H9 (cell line): ENCODE measurements around the gene ATP8B4. TPM values are rescaled to one million over a fixed set of nuclear protein-coding genes. Genes with fewer than 3 reads are reported as not detected.

Experiments used
- DNase-seq: peaks from one replicate; pipeline ENCODE4 v3.0.0-alpha.2; 2017
- H2AFZ ChIP-seq: one replicate; pipeline ENCODE4 v1.6.1; 2013; ENCODE audit warnings: mild to moderate bottlenecking, low read length, control low read depth, moderate library complexity
- H2AK5ac ChIP-seq: 2 replicates; pipeline ENCODE4 v1.6.1; 2013; ENCODE audit warnings: low read length, control low read depth, mixed read lengths; ENCODE audit not compliant: insufficient read length
- H2BK120ac ChIP-seq: one replicate; pipeline ENCODE4 v1.6.1; 2013; ENCODE audit warnings: low read depth, mild to moderate bottlenecking, low read length, control low read depth, inconsistent platforms; ENCODE audit not compliant: poor library complexity, severe bottlenecking
- H2BK12ac ChIP-seq: 2 replicates; pipeline ENCODE4 v1.6.1; 2013; ENCODE audit warnings: low read length, control low read depth, mixed read lengths, low read depth; ENCODE audit not compliant: insufficient read length
- H2BK15ac ChIP-seq: 2 replicates; pipeline ENCODE4 v1.6.1; 2013; ENCODE audit warnings: low read depth, low read length, control low read depth
- H2BK20ac ChIP-seq: one replicate; pipeline ENCODE4 v1.6.1; 2013; ENCODE audit warnings: low read depth, mild to moderate bottlenecking, low read length, control low read depth, inconsistent platforms; ENCODE audit not compliant: poor library complexity, severe bottlenecking
- H2BK5ac ChIP-seq: 2 replicates; pipeline ENCODE4 v1.6.1; 2013; ENCODE audit warnings: low read length, control low read depth, mixed read lengths; ENCODE audit not compliant: insufficient read length
- H3K14ac ChIP-seq: 2 replicates; pipeline ENCODE4 v1.6.1; 2013; ENCODE audit warnings: low read length, control low read depth; ENCODE audit not compliant: insufficient read depth
- H3K18ac ChIP-seq: 2 replicates; pipeline ENCODE4 v1.6.1; 2013; ENCODE audit warnings: low read depth, mild to moderate bottlenecking, mixed read lengths, low read length, control low read depth; ENCODE audit not compliant: insufficient read length
- H3K23ac ChIP-seq: 2 replicates; pipeline ENCODE4 v1.6.1; 2013; ENCODE audit warnings: low read length, control low read depth, mixed read lengths, low read depth; ENCODE audit not compliant: insufficient read length
- H3K23me2 ChIP-seq: 2 replicates; pipeline ENCODE4 v1.6.1; 2013; ENCODE audit warnings: low read depth, mild to moderate bottlenecking, mixed read lengths, low read length, control low read depth; ENCODE audit not compliant: insufficient read length, poor library complexity, severe bottlenecking
- H3K27ac ChIP-seq: 2 replicates; pipeline ENCODE4 v1.5.1; 2013; ENCODE audit warnings: low read length, control low read depth, mixed read lengths, low read depth; ENCODE audit not compliant: insufficient read length
- H3K27me3 ChIP-seq: 2 replicates; pipeline ENCODE4 v1.6.1; 2013; ENCODE audit warnings: low read length, control low read depth, inconsistent platforms; ENCODE audit not compliant: insufficient read depth
- H3K4ac ChIP-seq: 2 replicates; pipeline ENCODE4 v1.6.1; 2013; ENCODE audit warnings: low read depth, mild to moderate bottlenecking, control low read depth, inconsistent platforms, low read length, moderate library complexity
- H3K4me1 ChIP-seq: 2 replicates; pipeline ENCODE4 v1.6.1; 2013; ENCODE audit warnings: low read length, control low read depth, inconsistent platforms; ENCODE audit not compliant: insufficient read depth
- H3K4me2 ChIP-seq: 2 replicates; pipeline ENCODE4 v1.6.1; 2013; ENCODE audit warnings: low read length, control low read depth, mixed read lengths; ENCODE audit not compliant: insufficient read length, insufficient read depth
- H3K56ac ChIP-seq: 2 replicates; pipeline ENCODE4 v1.6.1; 2013; ENCODE audit warnings: low read depth, mild to moderate bottlenecking, mixed read lengths, low read length, control low read depth; ENCODE audit not compliant: insufficient read length
- H3K79me1 ChIP-seq: 2 replicates; pipeline ENCODE4 v1.6.1; 2013; ENCODE audit warnings: low read depth, mild to moderate bottlenecking, moderate library complexity, low read length, control low read depth, inconsistent platforms; ENCODE audit not compliant: insufficient read depth, poor library complexity, severe bottlenecking
- H3K79me2 ChIP-seq: 2 replicates; pipeline ENCODE4 v1.6.1; 2013; ENCODE audit warnings: low read length, control low read depth, inconsistent platforms; ENCODE audit not compliant: insufficient read depth
- H3K9ac ChIP-seq: 2 replicates; pipeline ENCODE4 v1.6.1; 2013; ENCODE audit warnings: low read length, control low read depth, mixed read lengths; ENCODE audit not compliant: insufficient read length; ENCODE audit errors: extremely low read depth
- H3K9me3 ChIP-seq: one replicate; pipeline ENCODE4 v1.6.1; 2013; ENCODE audit warnings: low read depth, low read length, inconsistent platforms; ENCODE audit not compliant: control insufficient read depth
- H3T11ph ChIP-seq: one replicate; pipeline ENCODE4 v1.6.1; 2013; ENCODE audit warnings: mild to moderate bottlenecking, low read length, control low read depth, inconsistent platforms
- H4K20me1 ChIP-seq: one replicate; pipeline ENCODE4 v1.6.1; 2013; ENCODE audit not compliant: control insufficient read depth, insufficient read length, insufficient read depth
- H4K5ac ChIP-seq: 2 replicates; pipeline ENCODE4 v1.6.1; 2013; ENCODE audit warnings: low read depth, mild to moderate bottlenecking, mixed read lengths, low read length, control low read depth; ENCODE audit not compliant: insufficient read length
- H4K8ac ChIP-seq: replicated peaks from 2 replicates; pipeline ENCODE4 v1.6.1; 2013; ENCODE audit warnings: low read length, control low read depth, mixed read lengths, low read depth; ENCODE audit not compliant: insufficient read length
- H4K91ac ChIP-seq: 2 replicates; pipeline ENCODE4 v1.6.1; 2013; ENCODE audit warnings: low read depth, mild to moderate bottlenecking, moderate library complexity, mixed read lengths, low read length, control low read depth; ENCODE audit not compliant: insufficient read length
- H3K27ac Mint-ChIP-seq, 3 experiments: 2 replicates in 2 of 3; 3 replicates in 1 of 3; pipeline ENCODE4 v1.8.0; 2020 to 2021; ENCODE audit warnings: mixed read lengths in 3 of 3, mild to moderate bottlenecking in 1 of 3, moderate library complexity in 1 of 3
- H3K27me3 Mint-ChIP-seq: 2 replicates; pipeline ENCODE4 v1.8.0; 2021; ENCODE audit warnings: low read depth, mild to moderate bottlenecking, moderate library complexity, mixed read lengths
- H3K36me3 Mint-ChIP-seq, 3 experiments: 2 replicates in 2 of 3; 3 replicates in 1 of 3; pipeline ENCODE4 v1.8.0; 2020 to 2021; ENCODE audit warnings: low read depth in 3 of 3, mixed read lengths in 3 of 3; ENCODE audit not compliant: insufficient read depth in 1 of 3
- H3K4me1 Mint-ChIP-seq, 2 experiments: 2 replicates each; pipeline ENCODE4 v1.8.0; 2020; ENCODE audit warnings: mixed read lengths in 2 of 2
- H3K4me3 Mint-ChIP-seq, 2 experiments: 2 replicates in 1 of 2; 3 replicates in 1 of 2; pipeline ENCODE4 v1.8.0; 2020 to 2021; ENCODE audit warnings: mild to moderate bottlenecking in 2 of 2, mixed read lengths in 2 of 2, moderate library complexity in 1 of 2
- H3K9me3 Mint-ChIP-seq, 2 experiments: 2 replicates in 1 of 2; 3 replicates in 1 of 2; pipeline ENCODE4 v1.8.0; 2020; ENCODE audit warnings: mild to moderate bottlenecking in 2 of 2, mixed read lengths in 2 of 2, moderate library complexity in 1 of 2
- CTCF ChIP-seq: fragments of 200-600 bp; sonication (generic); conservative IDR thresholded peaks from 3 replicates; pipeline ENCODE4 v1.8.0; 2021; ENCODE audit warnings: antibody characterized with exemption, mild to moderate bottlenecking
- WGBS: extraction: QIAGEN DNeasy Blood & Tissue Kit; methylation state at CpG from one replicate; pipeline ENCODE4 v1.1.7; 2013; ENCODE audit warnings: missing lambda C conversion rate, low lambda C conversion rate, mixed read lengths; ENCODE audit not compliant: insufficient read length; ENCODE audit errors: extremely low coverage; 5-methylcytosine and 5-hydroxymethylcytosine counted together
- total RNA-seq: library from RNA; stranded (reverse); gene quantifications from 2 replicates; pipeline ENCODE4 v1.2.1, GENCODE V29; 2021

Gene ATP8B4
- total RNA-seq, 1 experiment from 2014 or later: 0.52 TPM

DNA sequence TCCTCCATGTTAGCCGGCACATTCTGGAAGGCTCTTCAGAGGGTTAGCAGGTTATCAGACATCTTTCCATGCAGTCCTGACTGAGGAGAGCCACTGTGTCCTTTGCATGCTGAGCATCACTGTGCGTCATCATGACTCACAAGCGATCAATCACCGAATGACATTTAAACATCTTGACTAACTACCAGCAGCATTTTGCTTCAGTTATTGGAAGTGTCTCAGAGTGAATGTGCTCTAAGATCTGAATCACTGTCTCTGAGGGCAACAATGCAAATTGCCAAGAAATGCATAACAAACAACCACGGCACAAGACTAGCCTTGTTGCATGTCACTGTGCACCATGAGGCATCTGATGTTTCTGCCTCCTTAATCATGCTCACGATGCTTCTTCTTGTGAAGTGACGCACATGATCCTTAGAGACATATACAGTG, 18.3 kb upstream of the ATP8B4 start:
- no peak overlapping the region for H3K27ac ChIP-seq

More for the DNA sequence above, 18.3 kb upstream of the ATP8B4 start:
- H3K79me1 ChIP-seq: no peaks in the 10 kb centered on the region
- no peak overlapping the region for H2AK5ac ChIP-seq
- H4K20me1 ChIP-seq: no peaks in the 10 kb centered on the region
- Mint-ChIP-seq H3K27ac (no peak overlapping the region), H3K4me1 (peaks cover 0 to 5% of the 10 kb centered on the region in 2 experiments; a peak in 1 of 4 replicates), H3K4me3 (no peak overlapping the region), H3K27me3 (no peaks in the 10 kb centered on the region), H3K9me3 (peaks cover 2 to 4% of the 10 kb centered on the region in 2 experiments; a peak in 2 of 5 replicates), H3K36me3 (no peaks in the 10 kb centered on the region; a peak in 1 of 7 replicates)
- DNase-seq: no peak
- no peak overlapping the region for H2BK5ac ChIP-seq
- no peak overlapping the region for H3K23ac ChIP-seq
- H3K4ac ChIP-seq: no peak overlapping the region
- no peak overlapping the region for H2BK120ac ChIP-seq
- H3K9me3 ChIP-seq: no peaks in the 10 kb centered on the region
- H2BK20ac ChIP-seq: no peak overlapping the region
- H3K14ac ChIP-seq: no peak overlapping the region
- H3K4me1 ChIP-seq: no peaks in the 10 kb centered on the region
- H2AFZ ChIP-seq: no peak overlapping the region
- H3T11ph ChIP-seq: no peak overlapping the region
- no peak overlapping the region for H3K9ac ChIP-seq
- no peak overlapping the region for H4K5ac ChIP-seq
- H2BK15ac ChIP-seq: no peak overlapping the region
- no peak overlapping the region for H4K91ac ChIP-seq
- H3K56ac ChIP-seq: no peak overlapping the region
- no peak overlapping the region for H3K4me2 ChIP-seq
- no peak overlapping the region for H2BK12ac ChIP-seq
- H3K23me2 ChIP-seq: no peaks in the 10 kb centered on the region
- WGBS: no CpG with 5 or more reads among the region's 7 CpGs
- no peaks in the 10 kb centered on the region for H3K79me2 ChIP-seq
- H4K8ac ChIP-seq: no peak overlapping the region
- H3K27me3 ChIP-seq: no peaks in the 10 kb centered on the region
- no peak for TF ChIP-seq CTCF
- no peak overlapping the region for H3K18ac ChIP-seq
